HG03354 (cell line): ENCODE data around the gene CROCC2.

Experiments used
- ATAC-seq: cut with Tn5 transposase; IDR thresholded peaks from one replicate; pipeline ENCODE4 v1.9.1; 2021; ENCODE audit warnings: mild to moderate bottlenecking; ENCODE audit not compliant: unreplicated experiment, poor library complexity, severe bottlenecking

CROCC2 gene

GRCh38 chr2:240952496-240953246 lies 46.5 kb downstream of the CROCC2 start:
- no peak for ATAC-seq

GRCh38 chr2:240953426-240954410 lies 47.6 kb downstream of the CROCC2 start:
- ATAC-seq: no peak

GRCh38 chr2:240954436-240955305 lies 48.5 kb downstream of the CROCC2 start:
- ATAC-seq: no peak

GRCh38 chr2:240955306-240956170 lies 49.4 kb downstream of the CROCC2 start:
- ATAC-seq: no peak

- no peak for ATAC-seq
These were observed 50.2 kb downstream of the CROCC2 start for GRCh38 chr2:240956171-240956934.

GRCh38 chr2:240956935-240957655 lies 51.0 kb downstream of the CROCC2 start:
- ATAC-seq: no peak

- ATAC-seq: no peak
These were observed 51.7 kb downstream of the CROCC2 start for GRCh38 chr2:240957656-240958365.

- ATAC-seq: no peak
These were observed 52.5 kb downstream of the CROCC2 start for GRCh38 chr2:240958366-240959213.

- ATAC-seq: no peak
These were observed 53.2 kb downstream of the CROCC2 start for GRCh38 chr2:240959214-240959940.

- no peak for ATAC-seq
These were observed 53.8 kb downstream of the CROCC2 start for GRCh38 chr2:240959941-240960308.

GRCh38 chr2:240960309-240960970 lies 54.3 kb downstream of the CROCC2 start:
- no peak for ATAC-seq

- no peak for ATAC-seq
These were observed 55.1 kb downstream of the CROCC2 start for GRCh38 chr2:240960971-240961876.

GRCh38 chr2:240961910-240962299 lies 55.8 kb downstream of the CROCC2 start:
- ATAC-seq: no peak
